A673 (cell line): Measurements from ENCODE around the gene OR5B12. TPM values are rescaled to one million over a fixed set of nuclear protein-coding genes. Genes with fewer than 3 reads are reported as not detected.

Source experiments
- BruUV-seq: library from RNA; stranded (reverse); fragments of 400-500 nt; replicated peaks from 2 replicates; lab custom pipeline; 2021; lab: Mats Ljungman, UMichigan
- CTCF ChIA-PET: fragments of 300-600 bp; sonication (Branson Sonifier 250); formaldehyde crosslinking; loops from one replicate; lab custom pipeline; 2022; ENCODE audit warnings: antibody characterized with exemption; lab: Charles Lee
- POLR2A ChIA-PET: fragments of 300-600 bp; sonication (Branson Sonifier 250); formaldehyde crosslinking; loops from one replicate; lab custom pipeline; 2022; ENCODE audit warnings: antibody characterized with exemption; ENCODE audit not compliant: low non-redundant PET; lab: Charles Lee
- DNase-seq: peaks from one replicate; pipeline ENCODE4 v3.0.0-alpha.2; 2015; ENCODE audit warnings: low spot score
- H3K27ac ChIP-seq: fragments of 200-600 bp; sonication (generic); 2 replicates; pipeline ENCODE4 v1.5.1; 2016; ENCODE audit warnings: mixed run types, low read depth, mild to moderate bottlenecking, mixed read lengths, antibody characterized with exemption, low read length; ENCODE audit not compliant: poor library complexity, severe bottlenecking
- H3K27me3 ChIP-seq: fragments of 200-600 bp; sonication (generic); replicated peaks from 2 replicates; pipeline ENCODE4 v1.6.1; 2017; ENCODE audit warnings: mixed run types, low read depth, mild to moderate bottlenecking, mixed read lengths, antibody characterized with exemption, low read length; ENCODE audit not compliant: insufficient read depth, poor library complexity
- H3K36me3 ChIP-seq: fragments of 200-600 bp; sonication (generic); 2 replicates; pipeline ENCODE4 v1.6.1; 2016; ENCODE audit warnings: mixed run types, mild to moderate bottlenecking, mixed read lengths, antibody characterized with exemption, low read length; ENCODE audit not compliant: insufficient read depth, poor library complexity, severe bottlenecking
- H3K4me1 ChIP-seq: fragments of 200-600 bp; sonication (generic); 2 replicates; pipeline ENCODE4 v1.6.1; 2017; ENCODE audit warnings: mixed run types, mild to moderate bottlenecking, mixed read lengths, antibody characterized with exemption, low read length; ENCODE audit not compliant: insufficient read depth, poor library complexity, severe bottlenecking
- H3K4me3 ChIP-seq: fragments of 200-600 bp; sonication (generic); 2 replicates; pipeline ENCODE4 v1.5.1; 2016; ENCODE audit warnings: low read depth, mixed run types, mild to moderate bottlenecking, mixed read lengths, low read length; ENCODE audit not compliant: poor library complexity, severe bottlenecking
- H3K9me3 ChIP-seq: fragments of 200-600 bp; sonication (generic); 2 replicates; pipeline ENCODE4 v1.6.1; 2016; ENCODE audit warnings: mixed run types, low read depth, mild to moderate bottlenecking, mixed read lengths, antibody characterized with exemption, low read length; ENCODE audit not compliant: poor library complexity, severe bottlenecking
- CTCF ChIP-seq: fragments of 300-800, 200-600 bp; sonication (generic); conservative IDR thresholded peaks from 2 replicates; pipeline ENCODE4 v1.5.1; 2017; ENCODE audit warnings: low read depth, mild to moderate bottlenecking, antibody characterized with exemption, low read length, moderate library complexity, mixed read lengths
- EZH2 ChIP-seq: fragments of 200-600 bp; sonication (generic); IDR thresholded peaks from 2 replicates; pipeline ENCODE4 v1.6.1; 2017; ENCODE audit warnings: borderline replicate concordance, low read depth, mild to moderate bottlenecking, mixed read lengths, antibody characterized with exemption, low read length; ENCODE audit not compliant: poor library complexity, severe bottlenecking
- intact Hi-C: fragments of 100-400 bp; cut with micrococcal nuclease; formaldehyde crosslinking; loops from one replicate; pipeline ENCODE4 v1.10.0; 2022; ENCODE audit not compliant: unreplicated experiment
- total RNA-seq: library from RNA; stranded (reverse); gene quantifications from 2 replicates; pipeline ENCODE4 v1.2.3, GENCODE V29; 2021

Gene OR5B12
- total RNA-seq, 1 experiment from 2014 or later: not detected

- Histone ChIP-seq H3K27ac (no peak overlapping the region), H3K9me3 (no peaks in the 10 kb centered on the region), H3K4me3 (no peak overlapping the region), H3K4me1 (no peaks in the 10 kb centered on the region), H3K27me3 (no peaks in the 10 kb centered on the region), H3K36me3 (no peaks in the 10 kb centered on the region)
- TF ChIP-seq EZH2: no peak
- TF ChIP-seq CTCF: no peak
- no peak for DNase-seq
- intact Hi-C loops: no loop called here
- BruUV-seq: no TSS peak
- POLR2A ChIA-PET: no interaction called here
- CTCF ChIA-PET: no interaction called here
Observed at GRCh38 chr11:58485961-58486360, 43.9 kb upstream of the OR5B12 start.

- DNase-seq: no peak
- TF ChIP-seq EZH2 (no peak), CTCF (no peak)
- H3K4me3 ChIP-seq: no peak overlapping the region
- no peaks in the 10 kb centered on the region for H3K27me3 ChIP-seq
- H3K36me3 ChIP-seq: no peaks in the 10 kb centered on the region
- intact Hi-C loops: no loop called here
- POLR2A ChIA-PET: no interaction called here
- no peaks in the 10 kb centered on the region for H3K4me1 ChIP-seq
- CTCF ChIA-PET: no interaction called here
- H3K9me3 ChIP-seq: peaks cover 19% of the 10 kb centered on the region
- no peak overlapping the region for H3K27ac ChIP-seq
- BruUV-seq: no TSS peak
Observed at GRCh38 chr11:58471892-58472291, 29.9 kb upstream of the OR5B12 start.

- intact Hi-C loops: no loop called here
- no peak overlapping the region for H3K27ac ChIP-seq
- CTCF ChIA-PET: no interaction called here
- H3K27me3 ChIP-seq: no peaks in the 10 kb centered on the region
- H3K36me3 ChIP-seq: no peaks in the 10 kb centered on the region
- TF ChIP-seq CTCF (no peak), EZH2 (no peak)
- POLR2A ChIA-PET: no interaction called here
- peaks cover 10% of the 10 kb centered on the region for H3K9me3 ChIP-seq
- BruUV-seq: no TSS peak
- H3K4me3 ChIP-seq: no peak overlapping the region
- no peaks in the 10 kb centered on the region for H3K4me1 ChIP-seq
- no peak for DNase-seq
Observed at GRCh38 chr11:58466293-58466692, 24.3 kb upstream of the OR5B12 start.
